HUDEP-2 (cell line): ENCODE results near the gene NDUFS7.

Experiments used
- DNase-seq, 76 experiments: peaks; one replicate each; lab custom pipeline; 2025; ENCODE audit not compliant: unreplicated experiment in 76 of 76; lab: John Stamatoyannopoulos, UW

Gene NDUFS7

DNA sequence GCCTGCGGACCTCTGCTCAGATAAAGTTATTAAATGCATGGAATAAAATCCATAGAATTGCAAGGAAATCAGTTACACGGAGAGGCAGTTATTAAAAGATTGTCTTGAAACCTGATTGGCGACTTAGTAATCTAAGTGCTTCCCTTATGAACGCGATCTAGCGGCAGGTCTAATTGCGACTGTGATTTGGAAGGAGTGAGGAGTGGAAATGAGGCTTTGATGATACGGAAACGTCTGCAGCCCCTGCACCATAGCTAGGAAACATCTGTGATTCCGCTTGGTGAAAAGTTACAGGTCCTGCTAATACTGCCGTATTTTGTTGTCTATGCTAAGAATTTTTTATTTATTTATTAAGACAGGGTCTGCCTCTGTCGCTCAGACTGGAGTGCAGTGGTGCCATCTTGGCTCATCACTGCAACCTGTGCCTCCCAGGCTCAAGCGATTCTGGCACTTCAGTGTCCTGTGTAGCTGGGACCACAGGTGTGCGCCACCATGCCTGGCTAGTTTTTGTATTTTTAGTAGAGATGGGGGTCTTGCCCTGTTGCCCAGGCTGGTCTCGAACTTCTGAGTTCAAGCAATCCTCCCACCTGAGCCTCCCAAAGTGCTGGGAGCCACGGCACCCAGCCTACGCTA, 887 bp downstream of the NDUFS7 start:
- DNase-seq: no peak

DNA sequence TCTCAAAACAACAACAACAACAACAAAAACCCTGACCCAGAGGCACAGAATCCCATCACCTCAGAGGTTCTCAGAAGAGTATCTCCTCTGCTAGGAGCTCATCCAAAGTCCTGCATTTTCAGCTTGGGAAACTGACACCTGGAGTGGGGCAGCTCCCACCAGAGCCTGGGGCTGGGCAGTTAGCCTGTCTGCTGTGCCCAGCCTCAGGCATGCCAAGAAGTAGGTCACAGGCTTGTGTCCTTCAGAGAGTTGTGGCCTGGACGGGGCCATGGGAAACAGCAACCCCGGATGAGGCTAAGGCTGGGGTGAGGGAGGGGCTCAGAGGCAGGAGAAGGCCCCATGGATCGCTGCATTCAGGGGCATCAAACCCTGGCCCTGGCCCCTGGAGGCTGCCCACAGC, 2.1 kb downstream of the NDUFS7 start:
- DNase-seq: no peak

DNA sequence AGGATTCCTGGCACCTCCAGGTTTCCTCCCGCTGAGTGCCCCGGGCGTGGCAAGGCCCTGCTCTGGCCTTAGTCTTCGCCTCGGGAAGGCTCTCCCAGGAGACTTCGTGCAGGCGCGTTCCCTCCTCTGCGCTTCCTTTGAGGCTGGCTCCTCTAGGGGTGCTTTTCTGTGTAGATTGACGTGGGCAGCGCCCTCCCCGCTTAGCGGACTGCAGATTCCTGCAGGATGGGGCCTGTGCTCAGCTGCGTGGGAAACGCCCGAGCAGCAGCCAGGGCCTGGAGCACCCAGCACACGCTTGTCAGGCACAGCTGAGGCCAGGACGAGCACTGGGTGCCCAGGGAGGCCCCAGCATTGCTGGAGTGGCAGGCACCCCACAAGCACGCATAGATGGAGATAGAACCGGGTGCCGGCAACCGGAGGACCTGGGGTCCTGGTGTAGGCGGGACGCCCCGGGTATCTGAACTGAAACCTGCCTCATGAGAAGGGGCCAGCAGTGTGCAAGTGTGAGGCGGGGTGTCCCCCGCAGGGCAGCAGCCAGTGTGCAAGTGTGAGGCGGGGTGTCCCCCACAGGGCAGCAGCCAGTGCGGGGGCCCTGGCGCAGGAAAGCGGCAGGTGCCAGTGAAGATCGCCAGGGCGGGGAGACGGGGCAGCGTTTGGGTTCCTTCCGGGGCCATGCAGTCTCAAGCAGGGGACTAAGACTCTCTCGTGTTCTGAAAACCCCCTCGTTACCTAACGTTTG, 3.4 kb downstream of the NDUFS7 start:
- DNase-seq: no peak

DNA sequence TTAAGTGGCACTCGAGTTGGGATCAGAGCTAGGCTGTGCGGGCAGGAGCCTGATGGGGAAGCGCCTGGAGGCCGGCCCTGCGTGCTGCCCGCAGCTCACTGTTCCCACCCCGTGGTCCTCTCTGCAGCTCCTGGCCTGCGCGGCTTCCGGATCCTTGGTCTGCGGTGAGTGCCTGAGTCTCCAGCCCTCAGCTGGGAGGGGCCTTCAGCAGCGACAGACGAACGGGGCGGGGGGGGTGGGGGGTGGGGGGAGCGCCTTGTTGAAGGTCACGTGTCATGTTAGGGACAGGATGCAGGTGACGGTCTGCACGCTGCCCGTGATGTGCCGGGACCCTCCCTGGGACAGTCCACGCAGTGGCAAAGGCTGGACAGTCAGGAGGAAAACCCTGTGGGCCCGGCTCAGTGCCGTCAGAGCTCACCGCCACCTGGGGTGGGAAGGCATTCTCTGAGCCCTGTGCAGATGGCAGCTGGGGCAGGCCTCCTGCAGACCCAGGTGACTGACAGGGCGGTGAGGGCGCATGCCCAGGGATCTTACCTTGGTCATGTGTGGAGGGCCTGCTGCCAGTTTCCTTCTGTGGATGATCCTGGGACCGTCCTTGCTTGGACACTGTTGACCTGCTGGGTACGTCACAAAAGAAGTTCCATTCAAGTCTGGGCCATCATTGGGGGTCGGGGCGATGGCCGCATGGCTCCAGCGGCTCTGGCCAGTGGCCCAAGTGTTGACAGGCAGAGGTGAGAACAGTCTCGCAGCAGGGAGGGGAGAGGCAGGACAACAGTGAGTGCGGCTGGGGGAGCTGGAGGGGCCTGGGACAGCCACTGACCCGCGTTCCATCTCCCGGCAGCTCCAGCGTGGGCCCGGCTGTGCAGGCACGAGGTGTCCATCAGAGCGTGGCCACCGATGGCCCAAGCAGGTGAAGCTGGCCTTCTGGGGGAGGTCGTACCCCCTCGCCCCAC, 4.3 kb downstream of the NDUFS7 start:
- DNase-seq: no peak

DNA sequence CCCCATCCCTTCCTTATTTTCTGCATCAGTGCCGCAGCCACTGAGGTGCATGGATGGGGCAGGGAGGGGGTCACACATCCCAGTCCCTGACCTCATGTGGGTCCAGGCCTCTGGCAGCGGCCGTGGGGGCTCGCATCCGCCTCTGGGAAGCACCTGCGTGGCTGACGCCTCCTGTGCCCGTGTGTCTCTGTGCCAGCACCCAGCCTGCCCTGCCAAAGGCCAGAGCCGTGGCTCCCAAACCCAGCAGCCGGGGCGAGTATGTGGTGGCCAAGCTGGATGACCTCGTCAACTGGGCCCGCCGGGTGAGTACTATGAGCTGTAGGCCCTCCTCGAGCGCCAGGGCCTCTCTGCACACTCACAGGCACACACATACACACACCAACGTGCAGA, 4.9 kb downstream of the NDUFS7 start:
- DNase-seq: no peak

DNA sequence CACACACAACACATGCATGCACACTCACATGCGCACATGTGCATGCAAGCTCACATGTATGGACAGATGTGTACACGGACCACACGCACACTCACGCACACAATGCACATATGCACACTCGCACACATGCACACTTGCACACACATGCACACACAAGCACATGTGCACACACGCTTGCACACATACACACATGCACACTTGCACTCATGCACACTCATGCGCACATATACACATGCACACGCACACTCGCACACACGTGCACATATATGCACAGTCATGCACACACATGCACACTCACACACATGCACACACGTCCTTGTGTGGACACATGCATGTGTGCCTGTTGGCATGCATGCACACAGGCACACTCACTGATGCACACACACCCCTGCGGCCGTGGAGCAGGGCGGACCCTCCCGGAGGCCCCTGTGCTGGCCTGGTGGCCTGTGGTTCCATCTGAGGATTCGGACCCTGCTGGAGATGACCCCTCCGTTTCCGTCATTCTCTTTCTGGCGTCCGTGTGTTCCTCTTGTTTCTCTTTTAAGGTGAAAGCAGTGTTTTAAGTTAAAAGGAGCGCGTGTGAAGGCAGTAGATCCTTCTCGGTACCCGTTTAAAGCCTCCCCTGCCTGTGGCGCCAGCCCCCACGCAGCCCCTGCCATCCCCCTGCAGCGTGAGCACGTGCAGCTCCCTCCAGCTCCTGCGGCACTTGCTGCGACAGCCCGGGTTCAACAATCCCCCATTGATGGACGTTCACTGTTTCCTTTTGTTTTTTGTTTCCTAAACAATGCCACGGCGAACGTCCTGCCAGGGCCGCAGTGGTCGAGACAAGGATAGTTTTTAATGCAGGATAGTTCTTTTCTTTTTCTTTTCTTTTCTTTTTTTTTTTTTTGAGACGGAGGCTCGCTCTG, 5.6 kb downstream of the NDUFS7 start:
- DNase-seq: no peak

DNA sequence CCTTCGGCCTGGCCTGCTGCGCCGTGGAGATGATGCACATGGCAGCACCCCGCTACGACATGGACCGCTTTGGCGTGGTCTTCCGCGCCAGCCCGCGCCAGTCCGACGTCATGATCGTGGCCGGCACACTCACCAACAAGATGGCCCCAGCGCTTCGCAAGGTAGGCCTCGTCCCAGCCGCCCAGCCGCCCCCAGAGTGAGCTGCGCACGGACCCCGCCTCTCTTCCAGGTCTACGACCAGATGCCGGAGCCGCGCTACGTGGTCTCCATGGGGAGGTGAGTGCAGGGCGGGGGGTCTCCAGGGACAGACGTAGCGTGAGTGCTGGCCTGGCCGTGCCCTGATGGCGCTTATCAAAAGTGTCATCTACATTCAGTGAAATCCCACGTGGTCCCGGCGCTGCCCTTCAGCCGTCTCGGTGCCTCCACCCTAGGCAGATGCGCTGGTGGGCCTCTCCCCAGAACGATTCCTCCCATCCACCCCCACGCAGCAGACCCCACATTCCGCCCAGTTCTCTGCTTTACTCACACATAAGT, 7.2 kb downstream of the NDUFS7 start:
- no peak for DNase-seq

DNA sequence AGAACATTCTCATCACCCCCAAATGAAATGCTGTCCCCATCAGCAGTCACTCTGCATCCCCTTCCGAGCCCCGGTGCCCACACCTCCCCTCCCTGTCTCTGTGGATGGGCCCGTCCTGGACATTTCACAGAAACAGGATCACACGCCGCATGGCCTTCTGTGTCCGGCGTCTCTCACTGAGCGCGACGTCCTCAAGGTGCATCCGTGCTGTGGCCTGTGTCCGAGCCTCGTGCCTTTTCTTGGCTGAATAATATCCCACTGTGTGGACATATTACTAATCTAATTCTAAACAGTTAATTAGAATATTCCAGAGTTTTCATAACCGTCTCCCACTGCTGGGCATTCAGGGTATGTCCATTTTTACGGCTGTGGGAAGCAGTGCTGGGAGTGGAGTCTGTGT, 8.7 kb downstream of the NDUFS7 start:
- DNase-seq: no peak

DNA sequence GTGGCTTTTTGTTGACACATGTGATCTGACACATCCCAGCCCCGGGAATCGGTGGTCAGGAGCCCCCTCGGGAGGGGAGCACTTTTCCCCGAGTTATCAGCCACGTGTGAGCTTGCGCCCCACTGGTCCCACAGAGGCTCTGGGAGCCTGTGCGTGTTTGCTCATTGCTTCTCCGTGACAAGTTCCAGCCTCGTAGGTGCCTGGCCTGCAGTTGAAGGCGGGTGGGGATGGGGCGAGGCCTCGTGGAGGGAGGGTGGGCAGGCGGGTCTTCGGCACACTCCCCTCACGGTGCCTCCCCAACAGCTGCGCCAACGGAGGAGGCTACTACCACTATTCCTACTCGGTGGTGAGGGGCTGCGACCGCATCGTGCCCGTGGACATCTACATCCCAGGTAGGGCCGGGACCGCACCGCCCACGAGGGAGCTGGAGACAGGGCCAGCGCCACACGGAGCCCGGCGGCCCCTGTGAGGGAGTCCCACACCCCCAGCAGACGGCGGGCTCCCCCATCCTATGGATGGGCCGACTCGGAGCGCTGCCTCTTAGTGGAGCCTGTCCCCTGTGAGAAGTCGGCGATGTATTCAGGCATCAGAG, 9.3 kb downstream of the NDUFS7 start:
- DNase-seq: no peak

DNA sequence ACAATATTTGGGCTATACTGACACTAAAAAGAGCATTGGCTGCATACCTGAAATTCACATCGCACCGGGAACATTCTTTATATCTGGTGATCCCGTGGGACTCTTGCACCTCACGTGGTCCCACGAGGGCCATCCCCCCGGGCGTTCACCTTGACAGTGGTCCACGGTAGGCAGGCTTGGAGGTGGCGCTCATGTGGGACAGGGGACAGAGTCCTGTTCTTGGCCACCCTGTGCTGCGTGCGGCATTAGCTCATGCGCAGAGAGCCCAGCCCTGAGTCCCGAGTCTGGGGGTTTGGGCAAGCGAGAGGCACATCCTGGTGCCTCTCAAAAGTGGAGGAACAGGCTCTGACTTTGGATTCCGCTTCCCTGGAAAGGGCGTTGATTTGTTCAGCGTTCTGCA, 10.1 kb downstream of the NDUFS7 start:
- no peak for DNase-seq

DNA sequence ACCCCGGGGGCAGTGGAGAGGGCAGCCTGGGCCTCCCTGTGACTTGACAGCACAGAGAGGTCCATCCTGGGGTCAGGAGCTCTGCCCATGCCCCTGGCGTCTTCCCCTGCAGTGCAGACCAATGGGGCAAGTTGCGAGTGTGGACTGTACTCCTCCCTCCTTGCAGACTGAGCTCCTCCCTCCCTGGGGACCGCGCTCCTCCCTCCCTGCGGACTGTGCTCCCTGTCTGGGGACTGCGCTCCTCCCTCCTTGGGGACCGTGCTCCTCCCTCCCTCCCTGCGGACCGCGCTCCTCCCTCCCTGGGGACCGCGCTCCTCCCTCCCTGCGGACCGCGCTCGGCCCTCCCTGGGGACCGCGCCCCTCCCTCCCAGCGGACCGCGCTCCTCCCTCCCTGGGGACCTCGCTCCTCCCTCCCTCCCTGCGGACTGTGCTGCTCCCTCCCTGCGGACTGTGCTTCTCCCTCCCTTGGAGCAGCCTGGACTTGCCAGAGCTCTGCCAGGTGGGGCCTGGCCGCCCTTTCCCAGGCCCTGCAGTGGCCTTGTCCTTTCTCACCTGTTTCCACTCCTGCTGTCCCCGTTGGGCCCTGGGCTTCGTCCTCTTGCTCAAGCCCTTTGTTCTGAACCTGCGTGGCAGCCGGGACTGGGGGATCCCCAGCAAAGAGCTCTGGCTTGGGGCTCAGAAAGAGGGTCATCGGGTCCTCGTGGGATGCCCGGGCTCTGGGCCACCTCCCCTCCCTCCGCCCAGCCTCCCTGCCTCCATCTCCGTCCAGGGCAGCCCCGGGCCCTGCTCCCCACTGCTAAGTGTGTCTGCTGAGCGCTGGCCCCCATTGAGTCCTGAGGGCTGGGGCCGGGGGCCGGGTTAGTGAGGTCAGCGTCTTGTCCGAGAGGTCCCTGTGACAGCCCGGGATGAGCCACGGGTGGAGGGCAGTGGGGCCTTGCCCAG, 10.8 kb downstream of the NDUFS7 start:
- no peak for DNase-seq

DNA sequence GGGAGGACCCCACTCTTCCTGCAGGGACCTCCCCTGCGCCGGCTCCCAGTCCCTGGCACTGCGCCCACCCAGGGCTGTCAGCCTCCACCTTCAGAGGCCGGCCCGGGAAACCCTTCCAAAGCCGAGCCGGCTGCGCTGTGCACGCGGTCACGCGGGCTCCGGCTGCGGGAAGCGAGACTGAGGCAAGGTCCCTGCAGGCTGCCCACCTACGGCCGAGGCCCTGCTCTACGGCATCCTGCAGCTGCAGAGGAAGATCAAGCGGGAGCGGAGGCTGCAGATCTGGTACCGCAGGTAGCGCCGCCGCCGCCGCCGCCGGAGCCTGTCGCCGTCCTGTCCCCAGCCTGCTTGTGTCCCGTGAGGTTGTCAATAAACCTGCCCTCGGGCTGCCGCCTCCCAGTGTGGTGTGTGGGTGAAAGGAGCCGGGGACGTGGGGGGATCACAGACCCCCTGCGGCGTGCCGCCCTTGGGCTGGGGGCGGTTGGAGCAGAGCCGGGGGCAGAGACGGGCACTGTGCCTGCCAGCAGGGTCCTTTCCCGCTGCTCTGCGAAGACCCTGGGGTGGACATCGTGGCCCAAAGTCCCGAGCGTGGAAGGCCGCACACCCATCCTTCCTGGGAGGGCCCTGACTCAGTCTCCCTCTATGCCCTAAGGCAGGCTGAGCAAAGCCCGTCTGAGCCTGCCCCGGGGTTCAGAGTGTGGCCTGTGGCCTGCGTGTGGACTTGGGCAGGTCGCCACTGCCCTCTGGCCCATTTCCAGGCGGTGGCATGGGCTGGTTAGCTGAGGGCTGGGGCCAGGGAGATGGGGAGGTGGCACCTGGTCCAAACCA, 11.7 kb downstream of the NDUFS7 start:
- DNase-seq: no peak

DNA sequence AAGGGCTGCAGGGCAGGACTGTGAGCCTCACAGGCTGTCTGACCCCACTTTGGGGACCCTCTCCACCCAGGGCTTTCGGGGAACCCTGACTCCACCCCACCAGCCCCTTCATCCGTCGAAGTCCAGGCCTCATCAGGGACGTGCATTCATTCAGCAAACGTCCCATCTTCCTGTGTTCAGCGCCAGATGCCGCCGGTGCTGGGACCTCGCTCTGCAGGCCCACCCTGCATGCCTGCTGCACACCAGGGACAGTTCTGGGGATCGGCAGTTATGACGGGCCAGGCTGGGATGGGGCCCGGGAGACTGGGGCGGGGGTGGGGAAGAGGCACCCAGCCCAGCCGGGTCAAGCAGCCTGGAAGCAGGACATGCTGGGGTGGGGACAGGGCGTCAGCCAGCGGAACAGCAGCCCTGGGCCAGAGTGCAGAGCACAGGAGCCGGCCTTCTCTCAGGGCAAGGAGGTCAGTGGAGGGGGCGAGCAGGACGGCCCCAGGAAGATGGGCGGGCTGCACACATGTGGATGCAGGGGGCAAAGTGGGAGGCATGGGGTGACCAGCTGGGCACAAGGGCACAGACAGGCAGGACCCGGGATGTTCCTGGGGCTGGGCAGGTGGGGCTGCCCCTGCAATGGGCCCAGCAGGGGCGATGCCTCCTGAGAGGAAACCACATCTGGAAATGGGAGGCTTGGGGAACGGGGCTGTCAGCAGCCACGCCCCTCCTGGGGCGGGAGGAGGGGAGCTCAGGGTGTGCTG, 12.5 kb downstream of the NDUFS7 start:
- peak in 3 of 76 experiments; percentile 25 to 38 (median 28) for DNase-seq

DNA sequence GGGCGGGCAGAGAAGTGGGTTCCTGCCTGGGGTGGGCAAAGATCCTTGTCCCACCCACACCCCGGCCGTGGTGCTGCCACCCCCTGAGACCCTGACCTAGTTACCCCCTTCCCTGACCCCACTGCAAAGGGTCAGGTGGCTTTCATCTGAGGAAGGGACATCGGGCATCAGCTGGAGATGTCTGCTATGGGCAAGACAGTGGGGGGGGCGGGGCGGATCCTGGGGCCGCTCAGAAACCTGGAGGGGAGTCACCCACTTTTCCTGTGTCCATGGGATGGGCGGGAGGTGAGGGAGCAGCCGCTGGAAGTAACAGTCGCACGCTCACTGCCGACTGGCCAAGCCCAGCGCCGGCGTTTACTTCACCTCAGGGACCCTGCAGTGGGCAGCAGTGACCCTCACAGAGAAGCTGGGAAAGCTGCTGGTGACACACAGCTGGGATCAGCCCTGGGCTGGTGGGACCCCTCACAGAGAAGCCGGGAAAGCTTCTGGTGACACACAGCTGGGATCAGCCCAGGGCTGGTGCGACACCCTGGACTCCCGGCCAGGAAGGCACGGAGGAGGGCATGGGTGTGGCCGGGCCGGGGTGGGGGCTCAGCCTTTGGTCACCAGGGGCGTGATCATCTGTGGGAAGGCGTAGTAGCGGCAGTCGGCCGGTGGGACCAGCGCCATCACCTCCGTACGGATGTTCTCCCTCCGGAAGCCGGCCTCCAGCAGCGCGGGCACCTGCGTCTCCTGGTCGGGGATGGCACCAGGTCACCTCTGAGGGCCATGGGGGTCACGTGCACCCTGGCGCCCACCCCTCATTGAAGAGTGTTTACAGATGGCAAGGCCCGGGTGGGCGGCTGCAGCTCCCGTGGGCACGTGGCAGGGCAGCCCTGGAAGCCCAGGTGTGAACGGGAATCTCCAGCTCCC, 13.3 kb downstream of the NDUFS7 start:
- DNase-seq: no peak

DNA sequence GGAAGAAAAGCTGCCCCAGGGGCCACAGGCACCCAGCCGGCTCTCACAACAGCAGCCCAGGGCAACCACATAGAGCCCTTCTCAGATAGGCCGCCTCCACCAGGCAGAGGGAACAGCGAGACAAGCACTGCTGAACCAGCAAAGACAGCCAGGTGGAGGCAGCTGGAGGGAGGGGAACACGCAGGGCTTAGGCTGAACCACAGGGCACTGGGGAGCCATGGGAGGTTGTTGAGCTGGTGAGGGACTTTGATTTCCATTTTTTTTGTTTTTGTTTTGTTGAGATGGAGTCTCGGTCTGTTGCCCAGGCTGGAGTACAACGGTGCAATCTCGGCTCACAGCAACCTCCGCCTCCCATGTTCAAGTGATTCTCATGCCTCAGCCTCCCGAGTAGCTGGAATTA, 14.1 kb downstream of the NDUFS7 start:
- no peak for DNase-seq

DNA sequence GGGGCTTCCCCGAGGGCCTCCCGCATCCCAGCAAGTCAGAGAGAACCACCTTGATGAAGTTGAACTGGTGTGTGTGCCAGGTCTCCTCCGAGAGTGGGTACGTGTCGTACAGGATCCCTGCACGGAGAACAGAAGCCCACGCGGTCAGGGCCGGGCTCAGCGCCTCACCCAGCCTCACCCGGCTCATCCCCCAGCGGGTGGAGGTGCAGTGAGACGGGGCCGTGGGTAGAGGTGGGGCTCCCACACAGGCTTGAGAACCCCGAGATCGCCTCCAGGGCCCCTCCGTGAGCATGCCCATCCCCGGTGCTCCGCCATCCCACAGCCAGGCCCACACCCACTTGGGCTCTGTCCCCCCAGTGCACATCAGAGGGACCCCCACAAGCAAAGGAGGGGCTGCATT, 15.4 kb downstream of the NDUFS7 start:
- no peak for DNase-seq
